GM12873 (cell line): Measurements from ENCODE around the gene RNASE9.

Source experiments
- CTCF ChIP-seq: IDR thresholded peaks from 2 replicates; pipeline ENCODE4 v1.5.1; 2012; ENCODE audit warnings: low read depth, mild to moderate bottlenecking, moderate library complexity, low read length, control low read depth; ENCODE audit not compliant: insufficient read depth; ENCODE audit errors: missing control alignments

RNASE9 gene

GRCh38 chr14:20606190-20606901 is 45.5 kb upstream of the RNASE9 start:
- peak; percentile 60 for TF ChIP-seq CTCF

GRCh38 chr14:20603813-20604690 is 43.2 kb upstream of the RNASE9 start:
- TF ChIP-seq CTCF = no peak

- no peak for TF ChIP-seq CTCF
Observed at GRCh38 chr14:20602583-20602982, 41.7 kb upstream of the RNASE9 start.

- no peak for TF ChIP-seq CTCF
Observed at GRCh38 chr14:20601522-20601921, 40.7 kb upstream of the RNASE9 start.

GRCh38 chr14:20597108-20597507 is 36.3 kb upstream of the RNASE9 start:
- no peak for TF ChIP-seq CTCF

GRCh38 chr14:20592574-20592973 is 31.7 kb upstream of the RNASE9 start:
- TF ChIP-seq CTCF = no peak

- TF ChIP-seq CTCF = no peak
Observed at GRCh38 chr14:20591235-20591634, 30.4 kb upstream of the RNASE9 start, which contains the start of gene RNASE12. Gene RNASE12 (minus strand): TSS chr14:20591376. CDS start chr14:20590723, 653 bp downstream.
